Loucy (cell line): ENCODE results near the gene DR1.

Source experiments
- H2AFZ ChIP-seq: fragments of 200-600 bp; sonication (generic); 2 replicates; pipeline ENCODE4 v1.6.0; 2016; ENCODE audit warnings: antibody characterized with exemption, mild to moderate bottlenecking, low read length, moderate library complexity
- H3F3A ChIP-seq: fragments of 200-600 bp; 2 replicates; pipeline ENCODE4 v1.6.0; 2016; ENCODE audit warnings: antibody characterized with exemption, low read depth, mild to moderate bottlenecking
- H3K27me3 ChIP-seq: fragments of 200-600 bp; sonication (generic); 2 replicates; pipeline ENCODE4 v1.6.1; 2014; ENCODE audit warnings: low read length, mild to moderate bottlenecking; ENCODE audit not compliant: insufficient read depth, poor library complexity, severe bottlenecking
- H3K36me3 ChIP-seq: fragments of 200-600 bp; sonication (generic); 2 replicates; pipeline ENCODE4 v1.6.1; 2016; ENCODE audit warnings: low read length; ENCODE audit not compliant: insufficient read depth
- H3K4me1 ChIP-seq: fragments of 200-600 bp; sonication (generic); 2 replicates; pipeline ENCODE4 v1.5.1; 2014; ENCODE audit warnings: low read length, mild to moderate bottlenecking; ENCODE audit not compliant: insufficient read depth, poor library complexity, severe bottlenecking
- H3K4me2 ChIP-seq: fragments of 200-600 bp; sonication (generic); 2 replicates; pipeline ENCODE4 v1.6.0; 2014; ENCODE audit warnings: antibody characterized with exemption, low read length, low read depth, mild to moderate bottlenecking; ENCODE audit not compliant: poor library complexity, severe bottlenecking
- H3K4me3 ChIP-seq: fragments of 200-600 bp; sonication (generic); 2 replicates; pipeline ENCODE4 v1.5.1; 2014; ENCODE audit warnings: low read length, mild to moderate bottlenecking, mixed read lengths; ENCODE audit not compliant: poor library complexity, severe bottlenecking
- H3K79me2 ChIP-seq: fragments of 200-600 bp; sonication (generic); 2 replicates; pipeline ENCODE4 v1.6.1; 2014; ENCODE audit warnings: low read length; ENCODE audit not compliant: insufficient read depth
- H3K9ac ChIP-seq: fragments of 200-600 bp; sonication (generic); 2 replicates; pipeline ENCODE4 v1.6.0; 2014; ENCODE audit warnings: mild to moderate bottlenecking, low read depth, low read length, moderate library complexity; ENCODE audit not compliant: poor library complexity, severe bottlenecking
- H3K9me2 ChIP-seq: fragments of 200-600 bp; sonication (generic); replicated peaks from 2 replicates; pipeline ENCODE4 v1.6.1; 2016; ENCODE audit warnings: low read depth, low read length, mixed read lengths
- H3K9me3 ChIP-seq: fragments of 200-600 bp; sonication (generic); 2 replicates; pipeline ENCODE4 v1.6.1; 2014; ENCODE audit warnings: mild to moderate bottlenecking, antibody characterized with exemption, low read length, low read depth; ENCODE audit not compliant: insufficient read depth
- H4K20me1 ChIP-seq: fragments of 200-600 bp; sonication (generic); 2 replicates; pipeline ENCODE4 v1.6.0; 2014; ENCODE audit warnings: antibody characterized with exemption, low read length, mild to moderate bottlenecking; ENCODE audit not compliant: insufficient read depth, poor library complexity, severe bottlenecking
- CTCF ChIP-seq: fragments of 200-600 bp; sonication (generic); conservative IDR thresholded peaks from 2 replicates; pipeline ENCODE4 v1.5.1; 2014; ENCODE audit warnings: mild to moderate bottlenecking, antibody characterized with exemption, low read length
- EZH2phosphoT487 ChIP-seq: fragments of 200-600 bp; IDR thresholded peaks from 2 replicates; pipeline ENCODE4 v1.6.1; 2018; ENCODE audit warnings: antibody characterized with exemption, mild to moderate bottlenecking, moderate library complexity, borderline replicate concordance

The DR1 gene

GRCh38 chr1:93345633-93346420, at the start of gene DR1:
Gene DR1 (plus strand): TSS chr1:93345907. CDS start chr1:93346646, 739 bp downstream.
- TF ChIP-seq CTCF (no peak), EZH2phosphoT487 (no peak)
- peak within 1 kb of the TSS; percentile 87 for H3K4me3 ChIP-seq
- peak within 1 kb of the TSS; percentile 85 for H2AFZ ChIP-seq
- H3K9ac ChIP-seq = peak within 1 kb of the TSS; percentile 94
- no peaks in the 10 kb centered on the region for H3K9me2 ChIP-seq
- no peaks in the 10 kb centered on the region for H3K9me3 ChIP-seq
- peak within 1 kb of the TSS; percentile 92 for H3K4me2 ChIP-seq
- H3F3A ChIP-seq = peaks cover 3% of the 10 kb centered on the region; the same call in 1 of the 2 replicates
- H3K27me3 ChIP-seq = no peaks in the 10 kb centered on the region
- H3K79me2 ChIP-seq = peaks cover 69% of the 10 kb centered on the region
- peaks cover 25% of the 10 kb centered on the region for H3K4me1 ChIP-seq
- H4K20me1 ChIP-seq = peaks cover 47% of the 10 kb centered on the region
- no peaks in the 10 kb centered on the region for H3K36me3 ChIP-seq

- Histone ChIP-seq H3K27me3 (no peaks in the 10 kb centered on the region), H3K9me2 (no peaks in the 10 kb centered on the region), H3K4me2 (peak overlapping the region; percentile 6), H2AFZ (no peak overlapping the region), H3K9me3 (no peaks in the 10 kb centered on the region), H4K20me1 (no peaks in the 10 kb centered on the region), H3K4me3 (no peak overlapping the region), H3K9ac (no peak overlapping the region), H3K4me1 (peaks cover 9% of the 10 kb centered on the region), H3F3A (no peaks in the 10 kb centered on the region; the same call in 1 of the 2 replicates), H3K36me3 (no peaks in the 10 kb centered on the region), H3K79me2 (no peaks in the 10 kb centered on the region)
- TF ChIP-seq CTCF (no peak), EZH2phosphoT487 (no peak)
Measured at GRCh38 chr1:93296555-93297154, 49.1 kb upstream of the DR1 start.

- Histone ChIP-seq H3K9me2 (no peaks in the 10 kb centered on the region), H4K20me1 (no peaks in the 10 kb centered on the region), H3K9ac (no peak overlapping the region), H3F3A (no peaks in the 10 kb centered on the region; the same call in 1 of the 2 replicates), H3K27me3 (no peaks in the 10 kb centered on the region), H3K36me3 (no peaks in the 10 kb centered on the region), H3K4me1 (peaks cover 8% of the 10 kb centered on the region), H3K9me3 (no peaks in the 10 kb centered on the region), H3K4me2 (no peak overlapping the region), H3K79me2 (no peaks in the 10 kb centered on the region), H3K4me3 (no peak overlapping the region), H2AFZ (no peak overlapping the region)
- TF ChIP-seq CTCF = no peak
- TF ChIP-seq EZH2phosphoT487 = no peak
Measured at GRCh38 chr1:93301131-93301530, 44.6 kb upstream of the DR1 start.
